K562 (cell line): Measurements from ENCODE around the gene ZZZ3.

Source experiments
- EP300 ChIP-seq: IDR thresholded peaks from 2 replicates; pipeline ENCODE4 v1.6.1; 2012; ENCODE audit warnings: low read length, improper control_type of control experiment
- POU5F1 ChIP-seq: fragments of 150-350 bp; IDR thresholded peaks from 2 replicates; pipeline ENCODE4 v1.6.1; 2014; ENCODE audit warnings: borderline replicate concordance, low read length, low read depth, mild to moderate bottlenecking; ENCODE audit not compliant: partially characterized antibody
- TAL1 ChIP-seq: fragments of 450-650 bp; IDR thresholded peaks from 2 replicates; pipeline ENCODE4 v1.6.1; 2016; ENCODE audit warnings: mild to moderate bottlenecking
- ZNF232 ChIP-seq: sonication (generic); formaldehyde crosslinking; IDR thresholded peaks from 2 replicates; pipeline ENCODE4 v1.8.0; 2022; ENCODE audit warnings: mild to moderate bottlenecking, missing genetic modification reagents
- TF ChIP-seq, protein P1 (sequence below), 3 experiments: IDR thresholded peaks in 2 of 3; conservative IDR thresholded peaks in 1 of 3; 2 replicates each; pipeline ENCODE4 v1.5.1; 2011 to 2012; ENCODE audit warnings: low read length in 3 of 3, mild to moderate bottlenecking in 3 of 3, control low read depth in 2 of 3, improper control_type of control experiment in 1 of 3, inconsistent platforms in 1 of 3, low read depth in 1 of 3, mixed read lengths in 1 of 3, moderate library complexity in 1 of 3; ENCODE audit not compliant: insufficient read depth in 2 of 3
- TF ChIP-seq, protein P2 (sequence below): IDR thresholded peaks from 2 replicates; pipeline ENCODE4 v1.6.1; 2014; ENCODE audit warnings: antibody characterized with exemption

DNA sequence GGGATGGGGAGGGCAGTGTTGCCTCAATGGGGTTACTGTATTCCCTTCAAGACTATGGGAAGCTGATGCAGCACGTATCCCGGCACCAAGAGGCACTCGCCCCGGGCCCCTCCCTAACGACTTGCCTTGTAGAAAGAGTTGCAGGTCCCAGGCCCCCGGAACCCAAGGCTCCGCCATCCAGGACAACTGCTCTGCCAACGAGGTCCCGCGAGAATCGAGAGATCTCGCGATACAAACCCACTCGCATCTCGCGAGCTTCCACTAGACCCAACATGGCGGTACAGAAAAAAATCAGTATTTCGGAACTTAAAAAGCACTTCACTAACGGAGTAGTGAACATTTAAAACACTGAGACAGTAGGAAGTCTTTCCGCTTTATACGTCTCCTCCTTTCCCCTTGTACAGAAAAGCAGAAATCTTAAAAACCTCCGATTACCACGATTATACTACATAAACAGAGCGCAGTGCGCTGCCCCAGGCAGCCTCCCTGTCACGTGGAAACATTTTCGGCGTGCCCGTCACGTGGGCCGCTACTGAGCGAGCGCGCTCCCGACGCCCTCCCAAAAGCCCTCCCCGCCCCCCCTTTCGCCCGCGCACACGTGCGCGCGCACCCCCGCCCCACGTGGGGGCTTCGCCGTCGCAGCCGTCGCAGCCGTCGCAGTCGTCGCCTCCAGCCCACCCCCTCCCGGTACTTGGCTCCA is at the start of gene ZZZ3:
- TF ChIP-seq ZNF232 (CRISPR knock-in tag) (no peak), POU5F1 (peak; percentile 31), TAL1 (no peak), EP300 (peak; percentile 6; the same call in 1 of the 2 replicates)
- TF ChIP-seq, protein P1, sequence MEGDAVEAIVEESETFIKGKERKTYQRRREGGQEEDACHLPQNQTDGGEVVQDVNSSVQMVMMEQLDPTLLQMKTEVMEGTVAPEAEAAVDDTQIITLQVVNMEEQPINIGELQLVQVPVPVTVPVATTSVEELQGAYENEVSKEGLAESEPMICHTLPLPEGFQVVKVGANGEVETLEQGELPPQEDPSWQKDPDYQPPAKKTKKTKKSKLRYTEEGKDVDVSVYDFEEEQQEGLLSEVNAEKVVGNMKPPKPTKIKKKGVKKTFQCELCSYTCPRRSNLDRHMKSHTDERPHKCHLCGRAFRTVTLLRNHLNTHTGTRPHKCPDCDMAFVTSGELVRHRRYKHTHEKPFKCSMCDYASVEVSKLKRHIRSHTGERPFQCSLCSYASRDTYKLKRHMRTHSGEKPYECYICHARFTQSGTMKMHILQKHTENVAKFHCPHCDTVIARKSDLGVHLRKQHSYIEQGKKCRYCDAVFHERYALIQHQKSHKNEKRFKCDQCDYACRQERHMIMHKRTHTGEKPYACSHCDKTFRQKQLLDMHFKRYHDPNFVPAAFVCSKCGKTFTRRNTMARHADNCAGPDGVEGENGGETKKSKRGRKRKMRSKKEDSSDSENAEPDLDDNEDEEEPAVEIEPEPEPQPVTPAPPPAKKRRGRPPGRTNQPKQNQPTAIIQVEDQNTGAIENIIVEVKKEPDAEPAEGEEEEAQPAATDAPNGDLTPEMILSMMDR (IDR thresholded peaks at IDR 0.05 in 2 of 3, conservative IDR thresholded peaks at IDR 0.05 in 1 of 3; ENCODE audit: insufficient read depth in 2 of 3, low read depth in 1 of 3, low read length in 3 of 3): peak in 2 of 3 experiments; percentile 2 to 20; a peak in 1 of 6 replicates
- TF ChIP-seq, protein P2, sequence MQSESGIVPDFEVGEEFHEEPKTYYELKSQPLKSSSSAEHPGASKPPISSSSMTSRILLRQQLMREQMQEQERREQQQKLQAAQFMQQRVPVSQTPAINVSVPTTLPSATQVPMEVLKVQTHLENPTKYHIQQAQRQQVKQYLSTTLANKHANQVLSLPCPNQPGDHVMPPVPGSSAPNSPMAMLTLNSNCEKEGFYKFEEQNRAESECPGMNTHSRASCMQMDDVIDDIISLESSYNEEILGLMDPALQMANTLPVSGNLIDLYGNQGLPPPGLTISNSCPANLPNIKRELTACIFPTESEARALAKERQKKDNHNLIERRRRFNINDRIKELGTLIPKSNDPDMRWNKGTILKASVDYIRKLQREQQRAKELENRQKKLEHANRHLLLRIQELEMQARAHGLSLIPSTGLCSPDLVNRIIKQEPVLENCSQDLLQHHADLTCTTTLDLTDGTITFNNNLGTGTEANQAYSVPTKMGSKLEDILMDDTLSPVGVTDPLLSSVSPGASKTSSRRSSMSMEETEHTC: peak; percentile 92
